ENCODE measurements around the gene NOP56. TPM values are rescaled to one million over a fixed set of nuclear protein-coding genes. Genes with fewer than 3 reads are reported as not detected.

Gene NOP56
- polyA plus RNA-seq, 2 of the 4 experiments (the other 2 are of a cell fraction): 571 to 658 TPM

DNA sequence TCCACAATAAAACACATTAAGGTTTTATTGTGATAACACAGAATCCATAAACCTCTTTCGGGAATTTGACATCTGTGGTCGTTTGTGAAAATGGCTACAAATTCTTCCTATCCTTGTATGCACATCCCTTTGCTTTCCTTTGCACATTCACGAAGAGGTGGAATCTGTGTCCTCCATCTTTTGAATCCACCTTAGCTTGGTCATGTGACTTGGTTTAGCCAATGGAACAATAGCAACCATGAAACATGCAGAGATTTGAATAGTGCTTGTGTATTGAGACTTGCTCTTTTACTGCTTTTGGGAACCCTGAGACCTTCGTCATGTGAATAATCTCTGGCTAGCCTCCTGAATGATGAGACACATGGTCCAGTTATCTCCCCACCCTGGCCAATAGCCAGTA lies 49.7 kb upstream of the NOP56 start:
- WGBS (ENCODE audit: missing lambda C conversion rate): 49% methylated on average over 4 of the region's 4 CpGs
- ChIA-PET CTCF (interaction anchor here (0.8 to 1.5 kb wide), 3 partner anchors 24 to 79 kb away, joined by 3 to 4 read pairs (median 3); no protein-coding TSS in a partner anchor), POLR2A (no interaction called here)
- no peak overlapping the region for H3K27ac ChIP-seq
- H3K4me1 ChIP-seq: no peaks in the 10 kb centered on the region
- DNase-seq (ENCODE audit: low read depth in 1 of 2, low spot score in 1 of 2) (peak in 1 of 2 experiments; percentile 40), FAIRE-seq (peak; percentile 63), ATAC-seq (no peak)
- H3K4me2 ChIP-seq: no peak overlapping the region
- H3K9me3 ChIP-seq: peaks cover 23% of the 10 kb centered on the region
- no peak overlapping the region for H3K4me3 ChIP-seq
- TF ChIP-seq SREBF2 (IDR thresholded peaks at IDR 0.05) (no peak), HDAC2 (IDR thresholded peaks at IDR 0.05) (no peak), JUN (IDR thresholded peaks at IDR 0.05) (no peak), USF2 (IDR thresholded peaks at IDR 0.05) (peak; percentile 52; the same call in 1 of the 2 replicates), TFCP2L1 (CRISPR knock-in tag; IDR thresholded peaks at IDR 0.05) (no peak), EHF (CRISPR knock-in tag; IDR thresholded peaks at IDR 0.05) (no peak), RARB (CRISPR knock-in tag; IDR thresholded peaks at IDR 0.05) (no peak)

DNA sequence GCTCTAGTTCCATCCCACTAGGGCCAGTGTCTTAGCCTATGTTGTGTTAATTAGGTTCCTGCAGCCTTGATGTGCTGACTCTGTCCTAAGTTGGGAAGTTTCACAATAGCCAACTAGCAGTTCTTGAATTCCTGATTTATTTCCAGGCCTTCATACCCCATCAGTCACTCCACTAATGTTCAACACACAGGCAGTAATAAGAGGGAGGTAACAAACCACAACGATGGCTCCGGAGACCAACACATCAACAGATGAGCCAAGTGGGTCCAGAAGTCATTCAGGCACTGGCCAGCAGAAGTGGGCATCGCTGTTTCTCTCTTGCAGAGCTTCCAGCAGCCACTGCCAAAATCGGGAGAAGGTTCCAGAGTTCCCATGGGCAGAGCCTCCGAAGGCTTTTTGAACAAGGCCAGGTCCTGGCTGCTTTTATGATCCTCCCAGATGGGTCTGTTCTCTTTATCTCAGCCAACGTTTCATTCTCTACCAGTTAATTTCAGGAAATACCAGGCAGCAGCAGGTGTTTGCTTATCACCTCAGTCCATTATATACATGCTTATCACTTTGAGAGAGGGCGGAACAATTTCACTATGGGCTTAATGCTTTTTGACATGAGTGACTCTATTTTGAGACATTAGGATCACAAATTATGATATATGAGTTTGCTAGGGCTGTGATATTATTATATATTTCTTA lies 48.5 kb upstream of the NOP56 start:
- 43% methylated on average over 7 of the region's 7 CpGs for WGBS (ENCODE audit: missing lambda C conversion rate)
- TF ChIP-seq HDAC2 (IDR thresholded peaks at IDR 0.05): no peak
- no peak for TF ChIP-seq SREBF2 (IDR thresholded peaks at IDR 0.05)
- TF ChIP-seq, protein P1, sequence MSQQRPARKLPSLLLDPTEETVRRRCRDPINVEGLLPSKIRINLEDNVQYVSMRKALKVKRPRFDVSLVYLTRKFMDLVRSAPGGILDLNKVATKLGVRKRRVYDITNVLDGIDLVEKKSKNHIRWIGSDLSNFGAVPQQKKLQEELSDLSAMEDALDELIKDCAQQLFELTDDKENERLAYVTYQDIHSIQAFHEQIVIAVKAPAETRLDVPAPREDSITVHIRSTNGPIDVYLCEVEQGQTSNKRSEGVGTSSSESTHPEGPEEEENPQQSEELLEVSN (IDR thresholded peaks at IDR 0.05; ENCODE audit: borderline replicate concordance, low read depth): no peak
- TF ChIP-seq KDM1A (IDR thresholded peaks at IDR 0.05; ENCODE audit: low read depth): no peak
- no peak for TF ChIP-seq HEYL (CRISPR knock-in tag; IDR thresholded peaks at IDR 0.05)
- no peak for TF ChIP-seq RNF2 (IDR thresholded peaks at IDR 0.05; ENCODE audit: borderline replicate concordance, low read depth)
- TF ChIP-seq HOXA7 (CRISPR knock-in tag; IDR thresholded peaks at IDR 0.05): no peak
- no peak for TF ChIP-seq ESRRA (IDR thresholded peaks at IDR 0.05; ENCODE audit: borderline replicate concordance, low read length)
- TF ChIP-seq POLR2AphosphoS2 (conservative IDR thresholded peaks at IDR 0.05; ENCODE audit: low read length): no peak
- TF ChIP-seq MAZ (IDR thresholded peaks at IDR 0.05; ENCODE audit: borderline replicate concordance, low read depth, low read length): no peak
- no peak for TF ChIP-seq PHF8 (IDR thresholded peaks at IDR 0.05; ENCODE audit: borderline replicate concordance, low read depth)
- TF ChIP-seq, protein P2, sequence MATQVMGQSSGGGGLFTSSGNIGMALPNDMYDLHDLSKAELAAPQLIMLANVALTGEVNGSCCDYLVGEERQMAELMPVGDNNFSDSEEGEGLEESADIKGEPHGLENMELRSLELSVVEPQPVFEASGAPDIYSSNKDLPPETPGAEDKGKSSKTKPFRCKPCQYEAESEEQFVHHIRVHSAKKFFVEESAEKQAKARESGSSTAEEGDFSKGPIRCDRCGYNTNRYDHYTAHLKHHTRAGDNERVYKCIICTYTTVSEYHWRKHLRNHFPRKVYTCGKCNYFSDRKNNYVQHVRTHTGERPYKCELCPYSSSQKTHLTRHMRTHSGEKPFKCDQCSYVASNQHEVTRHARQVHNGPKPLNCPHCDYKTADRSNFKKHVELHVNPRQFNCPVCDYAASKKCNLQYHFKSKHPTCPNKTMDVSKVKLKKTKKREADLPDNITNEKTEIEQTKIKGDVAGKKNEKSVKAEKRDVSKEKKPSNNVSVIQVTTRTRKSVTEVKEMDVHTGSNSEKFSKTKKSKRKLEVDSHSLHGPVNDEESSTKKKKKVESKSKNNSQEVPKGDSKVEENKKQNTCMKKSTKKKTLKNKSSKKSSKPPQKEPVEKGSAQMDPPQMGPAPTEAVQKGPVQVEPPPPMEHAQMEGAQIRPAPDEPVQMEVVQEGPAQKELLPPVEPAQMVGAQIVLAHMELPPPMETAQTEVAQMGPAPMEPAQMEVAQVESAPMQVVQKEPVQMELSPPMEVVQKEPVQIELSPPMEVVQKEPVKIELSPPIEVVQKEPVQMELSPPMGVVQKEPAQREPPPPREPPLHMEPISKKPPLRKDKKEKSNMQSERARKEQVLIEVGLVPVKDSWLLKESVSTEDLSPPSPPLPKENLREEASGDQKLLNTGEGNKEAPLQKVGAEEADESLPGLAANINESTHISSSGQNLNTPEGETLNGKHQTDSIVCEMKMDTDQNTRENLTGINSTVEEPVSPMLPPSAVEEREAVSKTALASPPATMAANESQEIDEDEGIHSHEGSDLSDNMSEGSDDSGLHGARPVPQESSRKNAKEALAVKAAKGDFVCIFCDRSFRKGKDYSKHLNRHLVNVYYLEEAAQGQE (IDR thresholded peaks at IDR 0.05): no peak
- no peak for TF ChIP-seq MAFK (IDR thresholded peaks at IDR 0.05; ENCODE audit: partially characterized antibody)
- no peak for TF ChIP-seq NFE2L2 (conservative IDR thresholded peaks at IDR 0.05; ENCODE audit: low read length)
- TF ChIP-seq RAD21 (conservative IDR thresholded peaks at IDR 0.05 in 1 of 2, IDR thresholded peaks at IDR 0.05 in 1 of 2): no peak
- ATAC-seq (no peak; a peak in 1 of 6 replicates), FAIRE-seq (no peak), DNase-seq (ENCODE audit: low read depth in 1 of 2, low spot score in 1 of 2) (no peak)
- Histone ChIP-seq H3K4me3 (no peak overlapping the region), H3K4me1 (no peaks in the 10 kb centered on the region), H3K4me2 (no peak overlapping the region), H3K9me3 (peaks cover 23% of the 10 kb centered on the region), H3K27ac (no peak overlapping the region)
- ChIA-PET CTCF (interaction anchor here (0.8 kb wide), 1 partner anchor 49 kb away, joined by 3 read pairs; no protein-coding TSS in a partner anchor), POLR2A (no interaction called here)

Data from A549 (cell line).